Astrocyte of the cerebellum (primary cell): ENCODE measurements around the gene POU2AF2.

Source experiments
- DNase-seq: peaks from one replicate; pipeline ENCODE4 v3.0.0-alpha.2; 2011; ENCODE audit warnings: low read depth
- H3K4me3 ChIP-seq: 2 replicates; pipeline ENCODE4 v1.5.1; 2011; ENCODE audit warnings: mild to moderate bottlenecking, low read depth, low read length, moderate library complexity
- CTCF ChIP-seq: IDR thresholded peaks from 2 replicates; pipeline ENCODE4 v1.5.1; 2012; ENCODE audit warnings: low read length, low read depth, moderate library complexity, mild to moderate bottlenecking; ENCODE audit errors: missing control alignments
- in situ Hi-C: cut with HindIII; loops from 2 replicates; pipeline ENCODE4 v1.10.0; 2017; ENCODE audit warnings: low sequenced_read_pairs

Gene POU2AF2

DNA sequence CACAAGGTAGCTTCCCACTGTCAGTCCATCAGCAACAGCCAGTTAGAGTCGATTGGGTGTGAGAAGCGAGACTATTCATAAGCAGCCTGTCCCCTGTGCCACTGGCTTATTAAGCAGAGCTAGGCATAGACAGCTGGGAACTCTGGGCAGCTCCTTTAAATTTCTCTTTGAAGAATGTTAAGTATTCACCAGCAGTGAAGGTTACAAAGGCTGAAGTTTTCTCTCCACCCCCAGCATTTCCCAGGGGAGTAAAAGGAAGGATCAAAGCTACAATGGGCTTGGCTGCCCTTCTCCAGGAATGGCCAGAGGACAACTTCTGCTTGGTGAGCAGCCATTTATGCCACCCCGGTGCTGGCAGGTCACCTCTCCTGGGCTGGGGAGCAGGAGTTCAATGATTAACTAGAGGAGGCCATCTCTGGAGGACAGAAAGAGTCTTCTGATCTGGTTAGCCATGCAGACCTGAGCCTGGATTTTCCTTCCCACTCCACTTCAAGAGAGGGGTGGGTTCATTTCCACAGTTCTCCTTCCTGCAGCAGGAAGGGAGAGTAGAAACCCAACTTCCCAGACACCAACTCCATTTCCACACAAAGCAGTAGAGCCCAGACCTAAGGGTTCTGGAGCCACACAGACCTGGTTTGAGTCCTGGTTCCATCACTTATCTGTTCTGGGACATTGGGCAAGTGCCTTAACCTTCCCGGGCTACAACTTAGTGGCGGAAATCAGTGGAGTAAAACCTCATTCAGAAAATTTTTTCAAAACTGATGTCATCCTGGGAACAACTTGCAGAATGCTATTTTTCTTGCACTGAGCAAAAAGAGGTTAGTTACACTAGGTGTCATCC, 75.4 kb downstream of the POU2AF2 start:
- TF ChIP-seq CTCF = no peak
- no peak for DNase-seq
- no peak overlapping the region for H3K4me3 ChIP-seq
- in situ Hi-C loops = no loop called here

GRCh38 chr11:111322534-111322933, 77.0 kb downstream of the POU2AF2 start:
- H3K4me3 ChIP-seq = no peak overlapping the region
- in situ Hi-C loops = no loop called here
- no peak for TF ChIP-seq CTCF
- DNase-seq = no peak

- H3K4me3 ChIP-seq = no peak overlapping the region
- no peak for TF ChIP-seq CTCF
- peak; percentile 15 for DNase-seq
- in situ Hi-C loops = no loop called here
Measured at GRCh38 chr11:111324277-111324720, 78.8 kb downstream of the POU2AF2 start.

GRCh38 chr11:111325259-111325658, 79.7 kb downstream of the POU2AF2 start:
- in situ Hi-C loops = no loop called here
- TF ChIP-seq CTCF = no peak
- no peak overlapping the region for H3K4me3 ChIP-seq
- no peak for DNase-seq

GRCh38 chr11:111326824-111327223, 81.3 kb downstream of the POU2AF2 start:
- DNase-seq = no peak
- H3K4me3 ChIP-seq = no peak overlapping the region
- in situ Hi-C loops = no loop called here
- no peak for TF ChIP-seq CTCF

DNA sequence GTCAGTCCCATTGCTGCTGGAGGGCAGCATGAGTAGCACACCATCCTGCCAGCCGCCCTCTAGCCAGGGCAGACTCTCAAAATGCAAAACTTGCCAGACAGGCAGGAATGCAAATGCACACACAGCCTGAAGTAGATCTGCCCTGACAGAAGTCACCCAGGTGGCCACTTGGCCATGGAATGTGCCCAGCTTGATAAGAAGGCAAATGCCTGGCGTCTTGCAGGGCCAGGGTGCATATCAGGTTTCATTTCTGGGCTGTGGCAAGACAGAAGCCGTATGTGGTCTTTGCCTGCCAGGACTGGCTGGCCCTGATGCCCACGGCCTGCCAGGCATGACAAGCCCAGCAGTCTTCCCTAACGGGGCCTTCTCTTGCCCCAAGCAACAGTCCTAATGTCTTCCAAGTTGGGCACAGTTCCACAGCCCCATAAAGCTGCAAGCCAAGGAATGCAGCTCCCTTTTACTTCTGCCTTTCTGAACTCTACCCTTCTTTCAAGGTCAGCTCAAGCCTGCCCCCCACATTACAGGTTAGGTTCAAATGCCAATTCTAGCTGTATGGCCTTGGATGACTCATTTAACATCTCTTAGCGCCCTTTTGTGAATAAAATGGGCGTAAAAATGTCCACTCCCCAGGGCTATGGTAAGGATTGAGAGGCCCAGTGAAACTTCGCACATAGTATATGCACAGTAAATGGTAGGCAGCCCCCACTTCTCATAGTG, 82.5 kb downstream of the POU2AF2 start:
- DNase-seq = no peak
- no peak overlapping the region for H3K4me3 ChIP-seq
- no peak for TF ChIP-seq CTCF
- in situ Hi-C loops = no loop called here
